GM18951 (cell line): ENCODE measurements around the gene ASB13.
A peak's percentile ranks its signal among the peaks of the same experiment; 100 is the strongest.

ENCODE experiments used
- POLR2A ChIP-seq: IDR thresholded peaks from 4 replicates; pipeline ENCODE4 v1.6.1; 2011; ENCODE audit warnings: mild to moderate bottlenecking; ENCODE audit not compliant: insufficient read length, insufficient read depth; ENCODE audit errors: extremely low read depth
- in situ Hi-C: fragments of 300-500 bp; cut with MboI; formaldehyde crosslinking; loops from one replicate; pipeline ENCODE4 v1.12.0; 2022; ENCODE audit warnings: low sequenced_read_pairs, mixed read lengths, inconsistent platforms; ENCODE audit not compliant: unreplicated experiment

The ASB13 gene

GRCh38 chr10:5684318-5684970 lies 18.0 kb upstream of the ASB13 start, which contains the start of gene TASOR2:
Gene TASOR2, plus strand, starts transcription at chr10:5684838. Its CDS starts 35,805 bp downstream, at chr10:5720643.
- in situ Hi-C loops = no loop called here
- TF ChIP-seq POLR2A = peak; percentile 74

GRCh38 chr10:5683065-5683464 lies 16.7 kb upstream of the ASB13 start:
- in situ Hi-C loops = no loop called here
- no peak for TF ChIP-seq POLR2A

- in situ Hi-C loops = no loop called here
- no peak for TF ChIP-seq POLR2A
Observed at GRCh38 chr10:5681930-5682329, 15.5 kb upstream of the ASB13 start.

GRCh38 chr10:5679606-5680005 lies 13.2 kb upstream of the ASB13 start:
- no peak for TF ChIP-seq POLR2A
- in situ Hi-C loops = no loop called here

GRCh38 chr10:5679037-5679435 lies 12.6 kb upstream of the ASB13 start:
- in situ Hi-C loops = no loop called here
- no peak for TF ChIP-seq POLR2A

- no peak for TF ChIP-seq POLR2A
- in situ Hi-C loops = no loop called here
Observed at GRCh38 chr10:5678397-5679036, 12.1 kb upstream of the ASB13 start.

- TF ChIP-seq POLR2A = no peak
- in situ Hi-C loops = no loop called here
Observed at GRCh38 chr10:5670662-5671375, 4.4 kb upstream of the ASB13 start.

- in situ Hi-C loops = no loop called here
- TF ChIP-seq POLR2A = no peak
Observed at GRCh38 chr10:5669604-5670003, 3.2 kb upstream of the ASB13 start.

- TF ChIP-seq POLR2A = no peak
- in situ Hi-C loops = no loop called here
Observed at GRCh38 chr10:5668429-5668828, 2.0 kb upstream of the ASB13 start.

GRCh38 chr10:5666841-5667630 lies 641 bp upstream of the ASB13 start:
- in situ Hi-C loops = no loop called here
- TF ChIP-seq POLR2A = no peak

- no peak for TF ChIP-seq POLR2A
- in situ Hi-C loops = no loop called here
Observed at GRCh38 chr10:5665373-5666007, 905 bp downstream of the ASB13 start.

GRCh38 chr10:5663692-5664427 lies 2.5 kb downstream of the ASB13 start:
- TF ChIP-seq POLR2A = no peak
- in situ Hi-C loops = no loop called here
